PFSK-1 (cell line): ENCODE data around the gene ZBTB38.

Experiments
- FOXP2 ChIP-seq: optimal IDR thresholded peaks from 2 replicates; pipeline ENCODE3; 2011; ENCODE audit warnings: borderline replicate concordance, control low read depth, inconsistent platforms; ENCODE audit not compliant: insufficient read depth; ENCODE audit errors: extremely low read length, extremely low read depth
- POLR2AphosphoS5 ChIP-seq: IDR thresholded peaks from 2 replicates; pipeline ENCODE4 v1.6.1; 2012; ENCODE audit warnings: low read depth, mild to moderate bottlenecking, control low read depth, low read length, moderate library complexity
- SIN3A ChIP-seq: IDR thresholded peaks from 2 replicates; pipeline ENCODE4 v1.6.1; 2012; ENCODE audit warnings: mild to moderate bottlenecking, low read length, moderate library complexity, borderline replicate concordance; ENCODE audit not compliant: insufficient read depth
- TAF1 ChIP-seq: IDR thresholded peaks from 2 replicates; pipeline ENCODE4 v1.6.1; 2012; ENCODE audit warnings: low read length, control low read depth, borderline replicate concordance; ENCODE audit not compliant: insufficient read depth
- TF ChIP-seq, protein P1 (sequence below), 2 experiments: IDR thresholded peaks; 2 replicates each; pipeline versions ENCODE4 v1.6.1 to v1.8.0; 2011 to 2012; ENCODE audit warnings: low read depth in 2 of 2, low read length in 2 of 2, control low read depth in 1 of 2, inconsistent platforms in 1 of 2, mild to moderate bottlenecking in 1 of 2, moderate library complexity in 1 of 2; ENCODE audit not compliant: insufficient read depth in 1 of 2

ZBTB38 gene

DNA sequence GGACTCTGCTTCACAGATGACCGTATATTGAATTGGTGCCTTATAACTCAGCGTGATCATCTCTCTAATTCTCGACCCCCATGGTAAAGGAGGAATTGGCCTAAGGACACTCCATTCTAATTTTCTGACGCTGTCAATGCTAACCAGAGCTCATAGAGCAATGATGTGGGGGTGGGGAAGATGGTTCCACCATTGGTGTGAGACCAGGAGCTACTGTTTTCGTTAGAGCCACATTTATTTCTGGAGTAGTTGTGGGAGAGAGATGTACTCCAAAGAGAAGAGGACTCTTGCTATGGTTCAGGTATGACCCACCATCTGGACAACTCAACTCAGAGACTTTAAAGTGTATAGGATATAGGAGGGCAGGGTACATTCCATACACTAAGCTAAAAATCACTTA, 16.3 kb downstream of the ZBTB38 start:
- TF ChIP-seq FOXP2 (no peak), POLR2AphosphoS5 (no peak), TAF1 (no peak), SIN3A (no peak)
- TF ChIP-seq, protein P1, sequence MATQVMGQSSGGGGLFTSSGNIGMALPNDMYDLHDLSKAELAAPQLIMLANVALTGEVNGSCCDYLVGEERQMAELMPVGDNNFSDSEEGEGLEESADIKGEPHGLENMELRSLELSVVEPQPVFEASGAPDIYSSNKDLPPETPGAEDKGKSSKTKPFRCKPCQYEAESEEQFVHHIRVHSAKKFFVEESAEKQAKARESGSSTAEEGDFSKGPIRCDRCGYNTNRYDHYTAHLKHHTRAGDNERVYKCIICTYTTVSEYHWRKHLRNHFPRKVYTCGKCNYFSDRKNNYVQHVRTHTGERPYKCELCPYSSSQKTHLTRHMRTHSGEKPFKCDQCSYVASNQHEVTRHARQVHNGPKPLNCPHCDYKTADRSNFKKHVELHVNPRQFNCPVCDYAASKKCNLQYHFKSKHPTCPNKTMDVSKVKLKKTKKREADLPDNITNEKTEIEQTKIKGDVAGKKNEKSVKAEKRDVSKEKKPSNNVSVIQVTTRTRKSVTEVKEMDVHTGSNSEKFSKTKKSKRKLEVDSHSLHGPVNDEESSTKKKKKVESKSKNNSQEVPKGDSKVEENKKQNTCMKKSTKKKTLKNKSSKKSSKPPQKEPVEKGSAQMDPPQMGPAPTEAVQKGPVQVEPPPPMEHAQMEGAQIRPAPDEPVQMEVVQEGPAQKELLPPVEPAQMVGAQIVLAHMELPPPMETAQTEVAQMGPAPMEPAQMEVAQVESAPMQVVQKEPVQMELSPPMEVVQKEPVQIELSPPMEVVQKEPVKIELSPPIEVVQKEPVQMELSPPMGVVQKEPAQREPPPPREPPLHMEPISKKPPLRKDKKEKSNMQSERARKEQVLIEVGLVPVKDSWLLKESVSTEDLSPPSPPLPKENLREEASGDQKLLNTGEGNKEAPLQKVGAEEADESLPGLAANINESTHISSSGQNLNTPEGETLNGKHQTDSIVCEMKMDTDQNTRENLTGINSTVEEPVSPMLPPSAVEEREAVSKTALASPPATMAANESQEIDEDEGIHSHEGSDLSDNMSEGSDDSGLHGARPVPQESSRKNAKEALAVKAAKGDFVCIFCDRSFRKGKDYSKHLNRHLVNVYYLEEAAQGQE (IDR thresholded peaks at IDR 0.05; ENCODE audit: insufficient read depth in 1 of 2, low read depth in 2 of 2, low read length in 2 of 2), result no peak

DNA sequence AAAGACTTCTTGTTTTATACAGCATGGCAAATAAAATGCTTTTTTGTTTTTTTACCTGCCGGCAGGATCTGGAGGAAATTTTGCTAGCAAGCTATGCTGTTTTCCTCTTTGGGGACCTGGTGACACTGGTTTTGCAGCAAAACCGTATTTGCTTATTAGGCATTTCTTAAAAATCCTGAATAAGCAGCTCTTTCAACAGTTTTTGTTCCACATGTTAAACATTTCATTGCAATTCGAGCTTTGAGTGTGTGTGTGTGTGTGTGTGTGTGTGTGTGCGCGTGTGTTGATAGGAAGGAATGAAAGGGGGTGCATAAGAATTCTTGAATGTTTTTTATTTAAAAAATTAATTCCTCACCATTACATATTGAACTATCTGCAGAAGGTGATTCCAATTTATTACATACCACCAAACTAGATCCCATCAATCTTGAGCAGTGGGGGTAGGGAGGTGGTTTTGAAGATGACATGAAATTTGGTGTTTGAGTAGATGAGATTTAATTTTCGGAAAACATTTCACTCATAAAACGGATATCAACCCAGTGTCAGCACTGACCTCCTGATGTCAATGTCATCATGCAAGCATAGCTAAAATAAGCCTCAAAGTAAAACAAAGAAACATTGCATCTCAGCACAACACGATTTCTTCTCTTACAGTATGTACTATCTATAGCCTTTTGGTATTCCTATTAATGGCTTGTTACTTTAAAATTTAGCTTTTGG, 17.3 kb downstream of the ZBTB38 start:
- TF ChIP-seq SIN3A, result no peak
- TF ChIP-seq TAF1, result no peak
- no peak for TF ChIP-seq POLR2AphosphoS5
- TF ChIP-seq, protein P1 (IDR thresholded peaks at IDR 0.05; ENCODE audit: insufficient read depth in 1 of 2, low read depth in 2 of 2, low read length in 2 of 2), result no peak
- TF ChIP-seq FOXP2, result no peak

DNA sequence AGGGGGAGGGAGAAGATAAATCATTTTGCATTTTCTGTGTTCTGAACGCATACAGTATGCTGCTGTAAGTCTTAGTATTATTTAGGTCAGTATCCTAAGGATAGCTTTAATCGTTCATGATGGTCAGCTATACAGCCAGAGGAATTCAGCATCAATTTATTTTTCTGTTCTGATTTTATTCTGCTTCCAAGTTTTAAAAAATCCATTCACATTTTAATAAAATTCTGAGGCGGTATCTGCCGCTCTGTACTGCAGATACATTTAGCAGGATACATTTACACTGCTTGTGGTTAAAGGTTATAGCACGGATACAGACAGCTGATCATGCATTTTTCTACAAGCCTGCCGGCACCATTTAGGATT, 17.8 kb downstream of the ZBTB38 start:
- TF ChIP-seq SIN3A, result no peak
- TF ChIP-seq, protein P1 (IDR thresholded peaks at IDR 0.05; ENCODE audit: insufficient read depth in 1 of 2, low read depth in 2 of 2, low read length in 2 of 2), result no peak
- TF ChIP-seq FOXP2, result no peak
- TF ChIP-seq POLR2AphosphoS5, result no peak
- TF ChIP-seq TAF1, result no peak

DNA sequence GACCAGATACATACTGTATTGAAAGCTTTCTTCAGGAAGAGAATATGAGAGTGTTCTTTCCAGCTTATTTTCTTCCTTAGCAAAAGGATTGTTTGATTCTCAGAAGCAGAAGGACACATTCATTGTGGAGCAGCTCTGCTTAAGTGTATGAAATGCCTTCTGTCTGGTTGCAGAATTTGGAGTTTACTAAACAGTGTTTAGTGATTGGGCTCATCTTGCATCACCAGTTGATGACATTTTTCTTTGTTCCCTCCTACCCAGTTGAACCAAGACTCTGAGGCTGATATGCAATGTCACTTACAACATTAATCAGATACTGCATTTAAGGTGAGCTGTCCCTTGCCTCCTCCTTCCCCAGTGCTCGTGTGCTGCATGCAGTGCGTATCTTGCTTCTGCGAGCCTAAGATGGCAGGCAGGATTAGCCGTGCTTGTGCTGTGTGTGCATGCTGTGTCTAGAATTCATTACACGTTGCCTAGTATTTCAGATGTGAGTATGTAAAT, 18.4 kb downstream of the ZBTB38 start:
- TF ChIP-seq TAF1 (no peak), FOXP2 (no peak), POLR2AphosphoS5 (no peak), SIN3A (no peak)
- TF ChIP-seq, protein P1 (IDR thresholded peaks at IDR 0.05; ENCODE audit: insufficient read depth in 1 of 2, low read depth in 2 of 2, low read length in 2 of 2), result no peak
